ENCODE data around the gene FOXP1.

FOXP1 gene

DNA sequence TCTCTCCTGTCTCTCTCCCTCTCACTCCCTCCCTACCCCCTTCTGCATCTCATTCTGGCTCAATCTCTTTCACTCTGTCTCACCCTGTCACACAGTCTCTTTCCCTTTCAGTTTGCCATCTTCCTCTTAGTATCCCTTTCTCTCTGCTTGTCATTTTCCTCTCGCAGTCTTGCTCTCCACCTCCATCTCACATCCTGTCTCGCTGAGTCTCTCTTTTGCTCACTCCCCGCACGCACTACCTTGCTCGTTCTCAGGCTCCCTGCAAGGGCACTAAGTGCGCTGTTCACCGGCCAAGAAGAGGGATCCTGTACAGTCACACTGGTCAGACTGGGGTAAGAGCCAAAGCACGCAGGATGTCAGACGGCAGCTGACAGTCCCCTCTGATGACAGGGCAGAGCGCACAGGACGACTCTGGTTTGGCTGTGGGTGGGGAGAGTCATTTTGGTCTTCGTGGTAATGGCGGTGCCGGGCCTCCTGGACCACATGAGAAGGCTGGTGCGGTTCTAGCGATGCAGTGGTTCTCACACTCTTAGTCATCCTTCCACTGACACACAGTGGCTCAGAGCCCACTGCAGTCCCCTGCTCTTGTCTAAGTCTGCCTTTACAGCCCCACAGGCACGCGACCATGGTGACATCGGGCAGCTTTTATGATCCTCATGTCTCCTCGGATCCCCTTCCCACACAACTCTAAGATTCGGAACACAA is 356.8 kb downstream of the FOXP1 start:
- in situ Hi-C loops (cut with MboI; ENCODE audit: low sequenced_read_pairs): no loop called here

DNA sequence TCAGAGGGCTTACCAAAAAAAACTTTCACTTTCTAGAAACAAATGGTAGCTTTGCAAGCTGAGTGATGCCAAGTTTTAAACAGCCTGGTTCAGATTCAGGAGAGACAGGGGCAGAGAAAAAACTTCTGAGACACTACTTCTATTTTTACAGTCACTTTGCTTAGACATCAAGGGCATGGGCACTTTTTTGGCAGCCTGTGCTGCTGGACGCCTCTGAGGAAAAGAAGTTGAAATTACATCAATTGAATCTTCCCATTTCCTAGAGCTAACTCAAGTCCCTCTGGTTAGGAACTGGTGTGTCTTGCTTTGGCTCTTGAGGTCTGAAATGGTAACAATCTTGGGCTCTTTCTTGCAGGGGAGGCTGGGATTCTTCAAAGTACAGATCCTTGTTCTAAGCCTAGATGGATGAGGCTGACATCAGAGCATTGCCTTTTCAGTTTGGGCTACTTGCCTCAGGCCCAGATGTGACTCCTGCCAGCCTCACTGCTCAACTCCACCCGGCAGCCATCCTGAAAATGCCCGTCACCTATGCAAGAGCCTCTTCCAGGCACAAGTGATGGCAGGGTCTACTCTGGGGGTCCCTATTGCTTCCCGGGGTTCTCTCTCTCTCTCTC is 357.5 kb downstream of the FOXP1 start:
- in situ Hi-C loops (cut with MboI; ENCODE audit: low sequenced_read_pairs): no loop called here

DNA sequence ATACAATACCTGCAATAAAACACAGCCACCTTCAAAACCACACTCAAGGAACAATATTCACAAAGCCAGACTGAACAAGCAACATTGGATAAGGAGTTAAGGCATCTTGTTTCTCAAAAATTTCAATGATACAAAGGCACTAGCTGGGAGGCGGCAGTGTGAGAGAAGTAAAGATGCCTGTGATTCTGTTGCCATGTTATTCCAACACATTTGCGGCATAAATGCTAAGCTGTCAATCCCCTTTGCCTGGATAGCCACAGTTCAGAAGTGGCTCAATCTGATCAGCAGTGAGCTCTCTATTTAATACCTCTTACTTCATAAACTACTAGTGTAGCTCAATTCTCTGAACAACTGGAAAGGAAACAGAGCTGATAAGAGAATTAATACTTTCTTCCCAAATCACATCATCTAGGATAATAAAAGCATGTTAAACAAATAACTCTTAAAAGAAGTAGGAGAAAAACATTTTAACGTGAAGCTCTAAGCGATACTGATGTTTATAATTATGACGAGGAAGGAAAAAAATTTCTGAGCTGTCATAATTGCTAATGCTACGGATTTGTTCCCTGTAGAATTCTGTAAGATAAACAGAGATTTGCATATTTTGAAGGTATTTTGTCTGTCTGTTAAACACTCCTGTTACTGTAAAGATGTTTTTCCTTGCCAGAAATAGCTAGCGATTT is 358.4 kb downstream of the FOXP1 start:
- in situ Hi-C loops (cut with MboI; ENCODE audit: low sequenced_read_pairs): no loop called here

DNA sequence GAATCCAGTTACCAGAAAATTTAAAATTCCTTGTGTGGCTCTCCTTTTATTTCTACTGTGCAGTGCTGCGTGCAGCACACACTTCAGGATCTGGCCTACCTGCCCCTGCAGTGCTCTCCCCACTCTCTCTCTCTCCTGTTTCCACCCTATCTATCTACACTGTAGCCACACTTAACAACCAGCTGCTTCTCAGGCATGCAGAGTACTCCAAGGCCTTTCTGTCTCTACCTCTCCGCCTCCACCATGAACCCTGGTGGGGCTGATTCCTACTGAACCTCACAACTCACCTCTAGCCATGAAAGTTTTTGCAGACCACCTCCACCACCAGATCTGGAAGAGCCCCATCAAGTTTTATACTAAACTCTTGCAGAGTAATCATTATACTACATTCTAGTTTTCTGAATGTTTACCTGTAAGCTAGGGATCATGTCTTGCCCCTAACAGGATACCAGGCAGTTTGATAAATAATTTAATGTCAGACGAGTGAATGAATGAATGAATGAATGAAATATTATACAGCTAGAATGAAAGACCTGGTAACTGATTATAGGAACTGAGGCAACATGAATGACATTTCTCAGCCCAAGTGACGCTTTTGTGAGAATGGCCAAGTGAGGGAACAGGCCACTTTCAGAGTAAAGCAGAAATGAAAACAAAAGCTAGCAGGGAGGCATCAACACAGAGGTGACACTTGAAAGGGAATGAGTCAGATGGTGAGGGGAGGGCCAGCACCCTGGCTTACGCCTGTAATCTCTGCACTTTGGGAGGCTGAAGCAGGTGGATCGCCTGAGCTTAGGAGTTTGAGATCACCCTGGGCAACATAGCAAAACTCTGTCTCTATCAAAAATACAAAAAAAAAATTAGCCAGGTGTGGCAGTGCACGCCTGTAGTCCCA is 363.5 kb downstream of the FOXP1 start:
- in situ Hi-C loops (cut with MboI; ENCODE audit: low sequenced_read_pairs): no loop called here

DNA sequence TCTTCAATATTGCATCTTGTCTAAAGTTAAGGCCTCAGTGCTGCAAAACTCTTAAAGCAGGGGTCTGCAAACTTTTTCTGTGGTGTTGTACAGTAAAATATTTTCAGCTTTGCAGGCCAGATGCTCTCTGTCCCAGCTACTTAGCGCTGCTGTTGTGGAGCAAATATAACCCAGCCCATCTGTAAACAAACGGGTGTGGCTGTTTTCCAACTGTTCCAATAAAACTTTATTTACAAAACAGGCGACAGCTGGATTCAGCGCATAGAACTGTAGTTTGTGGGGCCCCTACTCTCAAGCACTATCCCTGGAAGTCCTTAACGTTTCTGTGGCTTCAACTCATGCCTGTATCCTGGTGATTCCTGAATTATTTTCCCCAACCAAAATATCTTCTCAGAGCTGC is 365.0 kb downstream of the FOXP1 start:
- in situ Hi-C loops (cut with MboI; ENCODE audit: low sequenced_read_pairs): no loop called here

DNA sequence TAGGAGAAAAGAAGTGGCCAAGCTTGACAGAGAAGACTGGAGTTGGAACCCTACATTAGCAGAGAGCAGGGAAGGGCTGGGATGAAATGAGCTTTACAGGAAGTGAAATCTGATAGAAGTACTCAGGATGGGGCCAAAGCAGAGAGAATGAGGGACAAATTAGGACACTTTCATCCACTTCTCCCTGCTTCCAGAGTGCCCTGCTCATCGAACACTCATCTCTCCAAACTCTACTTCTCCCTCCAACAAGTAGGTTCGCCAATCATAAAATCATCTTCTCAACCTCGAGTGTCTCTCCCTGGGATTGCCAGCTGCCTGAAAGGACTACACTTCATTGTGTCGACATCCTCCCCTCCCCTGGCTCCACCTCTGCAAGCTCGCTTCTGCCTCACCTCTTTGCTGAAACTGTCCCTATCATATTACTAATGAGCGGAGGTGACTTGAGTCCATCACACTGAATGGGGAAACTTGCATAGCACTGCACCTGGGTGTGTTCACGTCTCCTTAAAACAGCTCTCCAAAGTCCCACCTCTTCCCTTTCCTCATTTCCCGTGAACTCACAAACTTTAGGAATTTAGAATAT is 365.8 kb downstream of the FOXP1 start:
- in situ Hi-C loops (cut with MboI; ENCODE audit: low sequenced_read_pairs): no loop called here

DNA sequence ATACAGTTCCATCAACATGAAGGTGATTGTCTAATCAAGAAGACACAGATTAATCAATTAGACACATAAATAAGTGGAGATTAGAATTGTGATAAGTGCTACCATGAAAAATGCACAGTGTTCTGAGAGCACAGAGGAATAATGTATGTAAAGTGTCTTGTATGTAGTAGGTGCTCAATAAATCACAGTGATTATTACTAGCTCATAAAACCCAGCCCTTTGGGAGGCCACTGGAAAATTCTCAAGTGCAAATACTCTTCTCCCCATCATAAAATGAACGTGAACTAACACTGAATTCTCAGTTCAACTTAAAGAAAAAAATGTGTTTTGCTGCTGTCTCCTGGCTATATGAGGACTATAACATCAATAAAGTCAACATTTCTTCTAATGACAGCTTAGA is 368.2 kb downstream of the FOXP1 start:
- in situ Hi-C loops (cut with MboI; ENCODE audit: low sequenced_read_pairs): no loop called here

DNA sequence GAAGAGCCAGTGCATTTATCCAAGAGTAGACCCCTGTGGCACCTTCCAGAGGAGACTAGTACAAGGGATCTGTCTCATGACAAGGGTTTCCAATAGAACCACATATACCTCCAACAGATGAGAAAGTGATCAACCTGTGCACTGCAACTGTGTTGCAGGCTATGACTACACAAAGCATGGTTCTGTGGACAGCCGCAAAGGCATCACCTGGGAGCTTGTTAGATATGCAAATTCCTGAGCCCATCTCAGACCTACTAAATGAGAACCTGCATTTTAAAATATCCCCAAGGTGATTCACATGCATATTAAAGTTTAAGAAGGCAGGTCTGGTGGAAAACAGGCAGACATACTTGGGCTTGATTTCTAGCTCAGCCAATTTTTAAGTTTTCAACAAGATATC is 368.7 kb downstream of the FOXP1 start:
- in situ Hi-C loops (cut with MboI; ENCODE audit: low sequenced_read_pairs): no loop called here

DNA sequence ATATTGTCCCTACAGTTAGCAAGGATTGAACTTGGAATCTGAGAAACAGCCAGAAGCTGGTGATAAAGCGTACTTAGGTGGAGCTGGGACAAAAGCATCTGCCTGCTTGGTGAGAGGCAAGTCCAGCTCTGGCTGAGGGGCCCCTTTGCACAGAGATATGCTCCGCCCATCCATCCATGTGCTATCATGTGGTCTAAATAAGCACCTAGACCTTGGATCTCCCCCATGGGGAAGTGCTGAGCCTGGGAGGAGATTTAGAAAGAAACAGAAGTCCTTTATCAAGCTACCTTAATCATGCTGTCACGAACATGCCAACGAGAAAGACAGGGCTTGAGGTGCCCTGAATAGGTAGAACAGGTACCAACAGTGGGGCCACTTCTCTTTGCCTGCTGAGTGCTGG is 369.5 kb downstream of the FOXP1 start:
- in situ Hi-C loops (cut with MboI; ENCODE audit: low sequenced_read_pairs): no loop called here

DNA sequence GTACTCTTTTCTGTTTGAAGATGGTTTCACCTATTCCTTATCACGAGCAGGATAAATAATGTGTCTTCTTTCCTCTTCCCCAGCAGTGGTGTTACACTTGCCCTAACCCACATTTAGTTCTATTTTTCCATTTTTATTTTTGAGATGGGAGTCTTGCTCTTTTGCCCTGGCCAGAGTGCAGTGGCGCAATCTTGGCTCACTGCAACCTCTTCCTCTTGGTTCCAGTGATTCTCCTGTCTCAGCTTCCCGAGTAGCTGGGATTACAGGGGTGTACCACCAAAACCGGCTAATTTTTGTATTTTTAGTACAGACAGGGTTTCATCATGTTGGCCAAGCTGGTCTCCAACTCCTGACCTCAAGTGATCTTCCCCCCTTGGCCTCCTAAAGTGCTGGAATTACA is 372.4 kb downstream of the FOXP1 start:
- in situ Hi-C loops (cut with MboI; ENCODE audit: low sequenced_read_pairs): no loop called here

DNA sequence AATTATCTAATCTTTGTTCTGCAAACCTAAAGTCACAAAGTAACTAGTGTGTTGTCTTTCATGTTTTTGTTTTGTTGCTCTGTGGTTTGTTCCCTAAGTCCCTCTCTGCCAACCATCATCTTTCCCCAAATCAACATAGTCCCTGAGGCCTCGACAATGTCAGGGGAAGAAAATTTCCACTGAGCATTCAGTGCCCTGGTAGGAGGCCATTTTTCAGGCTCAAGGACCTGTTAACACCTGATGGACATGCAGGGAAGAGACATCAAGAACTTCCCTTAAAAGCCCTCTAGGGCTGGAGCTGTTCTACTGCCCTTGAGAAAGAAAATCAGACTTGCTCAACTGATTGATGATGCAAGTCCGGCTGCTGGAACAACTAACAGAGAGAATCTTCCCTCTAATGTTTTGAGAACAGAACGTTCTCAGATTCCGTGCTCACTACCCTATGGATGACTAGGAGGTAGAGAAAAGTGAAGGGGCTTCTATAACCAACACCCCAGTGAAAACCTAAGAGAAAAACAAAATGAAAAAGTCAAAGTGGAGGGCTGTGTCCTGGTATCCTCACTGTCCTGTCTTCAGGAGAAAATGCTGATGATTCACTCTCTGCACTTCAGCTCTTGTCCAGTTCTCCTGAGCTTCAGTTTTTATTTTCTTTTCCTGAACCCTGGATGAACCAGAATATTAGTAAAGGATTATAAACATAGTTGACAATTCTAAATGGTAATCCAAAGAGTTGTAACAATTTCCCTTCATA is 373.1 kb downstream of the FOXP1 start:
- in situ Hi-C loops (cut with MboI; ENCODE audit: low sequenced_read_pairs): no loop called here

DNA sequence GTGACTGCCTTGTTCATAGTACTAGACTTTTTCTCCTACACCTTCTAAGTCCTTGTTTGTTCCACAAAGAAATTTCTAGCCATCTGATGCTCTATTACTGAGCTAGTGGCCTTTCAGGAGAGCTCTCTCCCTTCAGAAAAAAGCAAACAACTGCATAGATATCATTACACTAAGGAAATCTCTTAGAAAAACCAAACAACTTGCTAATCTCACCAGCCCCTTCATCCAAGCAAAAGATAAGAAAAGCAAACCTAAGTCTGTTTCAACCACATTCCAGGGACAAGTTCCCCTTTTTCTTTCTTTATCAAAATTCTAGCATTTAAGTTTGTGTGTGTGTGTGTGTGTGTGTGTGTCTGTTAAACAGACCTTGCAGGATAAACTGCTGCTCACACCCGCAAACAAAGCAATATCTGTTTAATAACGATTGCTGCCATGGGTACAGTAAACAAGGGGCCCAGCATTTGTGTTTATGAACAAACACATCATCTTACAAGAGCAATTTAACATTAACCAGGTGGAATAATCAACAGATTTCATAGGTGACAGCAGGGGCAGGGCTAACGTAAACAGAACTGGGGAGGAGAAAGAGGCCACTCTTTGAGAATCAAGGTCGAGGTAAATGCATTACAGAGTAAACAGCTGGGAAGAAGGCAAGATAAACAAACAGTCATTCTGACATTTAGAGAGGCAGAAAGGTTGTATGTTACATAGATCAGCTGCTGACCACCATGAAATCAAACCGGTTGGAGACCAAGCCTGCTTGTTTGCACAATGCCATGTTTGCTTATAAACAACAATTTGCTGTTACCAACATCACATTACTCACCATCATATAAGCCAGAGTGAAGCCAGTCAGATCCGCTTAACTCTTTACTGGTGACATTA is 375.1 kb downstream of the FOXP1 start:
- in situ Hi-C loops (cut with MboI; ENCODE audit: low sequenced_read_pairs): no loop called here

DNA sequence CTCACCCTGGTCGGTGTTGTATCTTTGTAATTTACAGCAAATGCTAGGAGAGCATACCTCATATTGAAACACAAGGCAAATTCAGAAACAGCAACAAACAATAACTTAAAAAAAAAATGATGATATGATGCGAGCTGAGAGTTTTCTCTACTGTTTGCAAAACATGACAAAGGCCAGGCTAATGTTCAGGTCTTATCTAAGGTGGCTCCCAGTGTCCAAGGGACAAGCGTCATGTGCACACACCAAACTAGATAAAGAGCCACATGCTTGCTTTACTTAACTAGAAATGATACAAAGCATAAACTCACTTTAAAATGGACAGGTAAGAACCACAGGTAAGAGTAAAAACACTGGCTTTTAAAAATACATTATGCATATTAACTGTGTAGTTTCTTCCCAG is 375.9 kb downstream of the FOXP1 start:
- in situ Hi-C loops (cut with MboI; ENCODE audit: low sequenced_read_pairs): no loop called here

DNA sequence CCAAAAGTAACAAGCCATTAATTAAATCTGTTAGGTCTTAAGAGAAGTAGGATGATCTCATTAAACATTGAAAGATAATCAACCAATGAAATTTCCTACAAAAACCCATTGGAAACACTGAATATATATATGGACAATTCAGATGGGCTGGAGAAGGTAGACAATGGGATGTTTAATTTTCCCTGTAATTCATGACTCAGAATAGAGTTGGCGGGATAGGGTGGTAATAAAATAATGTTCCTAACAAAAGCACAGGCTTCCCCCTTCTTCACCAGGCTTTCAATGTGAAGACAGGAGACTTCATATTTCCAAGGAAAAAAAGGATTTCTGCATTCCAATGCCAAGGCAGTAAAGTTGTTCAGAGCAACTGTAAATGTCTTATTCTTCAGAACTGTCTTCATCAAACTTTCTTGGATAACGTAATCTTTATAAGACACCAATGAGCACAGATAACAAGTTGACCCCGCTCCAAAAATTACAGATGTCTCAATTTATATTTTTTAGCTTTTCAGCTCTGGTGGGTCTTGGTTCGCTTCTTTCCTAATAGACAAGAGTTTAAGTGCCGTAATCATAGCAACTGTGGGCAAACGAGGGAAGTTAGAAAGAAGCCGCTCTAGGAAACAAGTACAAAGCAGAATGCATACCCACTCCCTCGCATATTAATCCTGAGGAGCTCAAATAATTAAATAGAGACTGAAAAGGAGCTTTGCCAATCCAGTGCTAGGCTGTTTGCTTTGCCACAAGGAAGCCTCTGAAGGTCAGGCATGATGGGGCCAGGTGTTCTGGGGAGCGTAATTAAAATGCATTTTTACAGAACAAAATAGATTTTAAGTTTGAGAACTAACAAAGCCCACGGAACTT is 377.0 kb downstream of the FOXP1 start:
- in situ Hi-C loops (cut with MboI; ENCODE audit: low sequenced_read_pairs): no loop called here

DNA sequence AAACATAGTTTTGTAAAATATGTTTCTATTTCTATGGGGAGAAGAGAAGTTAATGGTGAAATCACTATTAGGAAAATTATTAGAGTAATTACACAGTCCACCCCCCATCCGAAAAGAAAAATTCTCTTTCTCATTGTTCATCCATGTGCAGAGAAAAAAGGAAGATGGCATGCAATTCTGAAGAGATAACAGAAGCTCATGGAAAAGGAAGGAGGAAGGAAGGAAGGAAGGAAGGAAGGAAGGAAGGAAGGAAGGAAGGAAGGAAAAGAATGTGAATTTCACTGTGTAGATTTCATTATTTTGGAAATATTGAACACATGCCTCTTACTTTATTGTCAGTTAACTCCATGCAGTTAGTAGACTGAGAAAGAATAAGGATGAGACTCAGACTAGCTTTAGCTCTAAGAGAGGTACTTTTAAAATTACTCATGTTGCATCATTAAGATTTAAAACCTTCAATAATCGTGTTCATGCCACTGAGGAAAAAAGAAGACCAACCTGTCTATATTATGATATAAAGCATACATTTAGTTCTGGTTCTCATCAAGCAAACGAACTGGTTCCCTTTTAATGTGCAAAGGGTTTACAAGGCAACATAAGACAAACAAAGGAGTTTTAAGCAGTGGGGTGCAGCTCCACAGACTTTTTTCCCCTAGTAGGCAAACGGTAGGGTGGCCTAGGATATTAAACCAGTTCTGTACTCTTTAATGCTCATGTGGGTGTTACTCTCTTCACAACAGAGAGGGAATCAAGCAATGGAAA is 379.6 kb downstream of the FOXP1 start:
- in situ Hi-C loops (cut with MboI; ENCODE audit: low sequenced_read_pairs): no loop called here

DNA sequence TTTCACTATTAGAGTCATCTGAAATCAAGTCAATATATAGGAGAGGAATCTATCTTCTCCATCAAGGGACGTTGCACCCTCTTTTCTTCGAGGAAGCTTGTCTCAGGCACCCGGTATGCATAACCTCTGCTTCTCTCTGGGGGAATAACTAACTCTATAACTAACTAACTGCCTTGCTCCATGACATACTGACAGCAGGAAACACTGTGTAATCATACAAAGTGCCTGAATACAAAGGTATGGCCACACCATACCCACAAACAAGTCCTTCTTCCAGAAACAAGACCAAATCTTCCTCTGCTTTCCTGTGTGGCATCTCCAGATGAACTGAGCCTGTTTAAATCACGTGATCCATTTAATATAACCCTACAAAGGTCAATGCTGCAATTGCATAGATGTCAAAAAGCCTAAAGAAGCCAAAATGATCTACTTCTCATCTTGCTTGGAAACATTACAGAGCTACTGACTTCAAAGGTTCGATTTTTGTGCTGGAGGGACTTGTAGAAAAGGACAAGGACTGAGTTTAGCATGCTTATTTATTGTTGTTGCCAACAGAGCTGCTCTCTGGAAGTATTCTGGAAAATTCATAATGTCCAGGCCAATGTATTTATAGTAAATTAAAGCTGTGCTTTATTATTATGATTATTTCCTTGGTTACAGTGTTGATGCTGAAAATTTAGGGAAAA is 380.5 kb downstream of the FOXP1 start:
- in situ Hi-C loops (cut with MboI; ENCODE audit: low sequenced_read_pairs): no loop called here

DNA sequence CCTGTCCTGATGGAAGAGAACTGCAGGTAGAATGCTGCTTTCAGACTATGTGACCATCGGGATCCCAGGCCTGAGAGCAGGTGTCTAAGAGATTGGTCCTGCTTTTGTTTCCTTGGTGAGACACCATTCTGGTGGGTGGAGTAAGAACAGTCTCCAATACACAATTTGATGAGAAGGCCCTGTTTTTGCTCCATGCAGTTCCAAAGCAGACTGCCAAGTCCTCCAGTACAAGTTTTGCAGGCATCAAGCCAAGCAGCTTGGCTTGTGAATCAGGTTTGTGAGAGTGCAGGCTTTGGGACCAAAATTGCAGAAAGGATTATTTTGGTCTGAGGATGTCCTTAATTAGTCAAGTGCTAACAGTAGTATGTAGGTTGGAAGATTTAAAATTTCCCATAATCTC is 381.6 kb downstream of the FOXP1 start:
- in situ Hi-C loops (cut with MboI; ENCODE audit: low sequenced_read_pairs): no loop called here
